ENCODE data around the gene STRADB. TPM values are rescaled to one million over a fixed set of nuclear protein-coding genes. Genes with fewer than 3 reads are reported as not detected.

STRADB gene
- total RNA-seq, 1 donor from 2014 or later: 17.0 TPM

Other genes with a start within 250 kb of the STRADB start
- 11.6 and 16.9 TPM in 2 replicates for gene CASP8, start 191.2 kb upstream of the STRADB start, total RNA-seq
- gene FLACC1, start 94.4 kb upstream of the STRADB start, total RNA-seq: 0.15 and 0.23 TPM in 2 replicates
- 28.3 and 32.0 TPM in 2 replicates for gene TRAK2, start 282 bp upstream of the STRADB start, total RNA-seq
- gene TMEM237, start 191.8 kb downstream of the STRADB start, total RNA-seq: 18.6 and 21.3 TPM in 2 replicates
- 24.4 and 40.1 TPM in 2 replicates for gene MPP4, start 246.9 kb downstream of the STRADB start, total RNA-seq

All from glomerular endothelial cell (primary cell).